Ammon's horn (tissue), 1 donor: ENCODE results near the gene SDR39U1.

ENCODE experiments used
- DNase-seq: peaks from one replicate; pipeline ENCODE4 v3.0.0-alpha.2; 2016; ENCODE audit warnings: low spot score

SDR39U1 gene

GRCh38 chr14:24443053-24443665 lies 583 bp upstream of the SDR39U1 start:
- DNase-seq = no peak

- no peak for DNase-seq
Observed at GRCh38 chr14:24441904-24442239, 704 bp downstream of the SDR39U1 start.

- DNase-seq = no peak
Observed at GRCh38 chr14:24441485-24441884, 1.1 kb downstream of the SDR39U1 start.

- no peak for DNase-seq
Observed at GRCh38 chr14:24440606-24441399, 1.8 kb downstream of the SDR39U1 start.

- DNase-seq = no peak
Observed at GRCh38 chr14:24439830-24440605, 2.6 kb downstream of the SDR39U1 start.

- no peak for DNase-seq
Observed at GRCh38 chr14:24439257-24439656, 3.3 kb downstream of the SDR39U1 start.

GRCh38 chr14:24438223-24439097 lies 4.1 kb downstream of the SDR39U1 start:
- no peak for DNase-seq

- no peak for DNase-seq
Observed at GRCh38 chr14:24437736-24438067, 4.9 kb downstream of the SDR39U1 start.

- no peak for DNase-seq
Observed at GRCh38 chr14:24437020-24437735, 5.4 kb downstream of the SDR39U1 start.

GRCh38 chr14:24436355-24437019 lies 6.1 kb downstream of the SDR39U1 start:
- peak; percentile 83 for DNase-seq

- DNase-seq = no peak
Observed at GRCh38 chr14:24435998-24436354, 6.6 kb downstream of the SDR39U1 start.

- no peak for DNase-seq
Observed at GRCh38 chr14:24435192-24435810, 7.3 kb downstream of the SDR39U1 start.

- DNase-seq = no peak
Observed at GRCh38 chr14:24434676-24435075, 7.9 kb downstream of the SDR39U1 start.

GRCh38 chr14:24434036-24434435 lies 8.5 kb downstream of the SDR39U1 start:
- DNase-seq = peak; percentile 31

- no peak for DNase-seq
Observed at GRCh38 chr14:24432259-24433131, 10.1 kb downstream of the SDR39U1 start.

- peak; percentile 92 for DNase-seq
Observed at GRCh38 chr14:24431569-24432258, 10.9 kb downstream of the SDR39U1 start.

- no peak for DNase-seq
Observed at GRCh38 chr14:24430682-24431568, 11.7 kb downstream of the SDR39U1 start.

GRCh38 chr14:24430143-24430681 lies 12.4 kb downstream of the SDR39U1 start:
- peak; percentile 49 for DNase-seq
